ENCODE data around the gene TSPAN5.

TSPAN5 gene

DNA sequence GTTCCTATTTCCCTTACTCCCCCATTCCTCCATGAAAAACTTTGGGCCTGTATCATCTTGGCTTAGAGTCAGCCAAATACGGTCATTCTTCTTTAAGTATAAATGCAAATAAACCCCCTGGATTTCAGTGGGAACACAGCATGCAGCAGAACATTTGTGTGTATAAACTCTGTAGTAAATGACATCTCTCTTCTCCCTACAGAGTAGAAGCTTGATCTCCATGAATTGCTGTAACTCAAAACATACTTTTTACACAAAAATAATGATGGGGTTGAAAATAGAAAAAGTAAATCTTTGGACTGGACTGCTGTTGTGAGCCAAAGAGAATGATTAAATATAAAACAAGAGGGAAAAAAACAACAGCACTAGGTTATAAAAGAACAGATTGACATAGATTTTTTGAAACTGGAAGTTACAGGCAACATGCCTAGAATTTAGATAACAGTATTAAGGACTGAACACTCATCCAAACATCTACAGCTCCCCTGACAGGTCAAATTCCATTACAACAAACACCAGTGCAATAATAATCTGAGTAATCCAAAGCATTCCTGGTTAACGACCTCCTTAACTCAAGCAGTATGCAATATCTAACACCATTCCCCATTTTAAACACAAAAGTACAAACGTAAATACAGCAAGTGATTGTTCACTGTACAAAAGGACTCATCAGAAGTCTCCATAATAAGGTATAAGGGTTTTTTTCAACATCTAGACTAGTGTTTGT is 30.7 kb downstream of the TSPAN5 start:
- DNase-seq (ENCODE audit: low read depth), result peak; percentile 76
- no peak overlapping the region for H3K4me3 ChIP-seq (ENCODE audit: low read length)
- TF ChIP-seq, protein P1, sequence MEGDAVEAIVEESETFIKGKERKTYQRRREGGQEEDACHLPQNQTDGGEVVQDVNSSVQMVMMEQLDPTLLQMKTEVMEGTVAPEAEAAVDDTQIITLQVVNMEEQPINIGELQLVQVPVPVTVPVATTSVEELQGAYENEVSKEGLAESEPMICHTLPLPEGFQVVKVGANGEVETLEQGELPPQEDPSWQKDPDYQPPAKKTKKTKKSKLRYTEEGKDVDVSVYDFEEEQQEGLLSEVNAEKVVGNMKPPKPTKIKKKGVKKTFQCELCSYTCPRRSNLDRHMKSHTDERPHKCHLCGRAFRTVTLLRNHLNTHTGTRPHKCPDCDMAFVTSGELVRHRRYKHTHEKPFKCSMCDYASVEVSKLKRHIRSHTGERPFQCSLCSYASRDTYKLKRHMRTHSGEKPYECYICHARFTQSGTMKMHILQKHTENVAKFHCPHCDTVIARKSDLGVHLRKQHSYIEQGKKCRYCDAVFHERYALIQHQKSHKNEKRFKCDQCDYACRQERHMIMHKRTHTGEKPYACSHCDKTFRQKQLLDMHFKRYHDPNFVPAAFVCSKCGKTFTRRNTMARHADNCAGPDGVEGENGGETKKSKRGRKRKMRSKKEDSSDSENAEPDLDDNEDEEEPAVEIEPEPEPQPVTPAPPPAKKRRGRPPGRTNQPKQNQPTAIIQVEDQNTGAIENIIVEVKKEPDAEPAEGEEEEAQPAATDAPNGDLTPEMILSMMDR (conservative IDR thresholded peaks at IDR 0.05; ENCODE audit: low read length), result peak; percentile 17; the same call in 1 of the 2 replicates

DNA sequence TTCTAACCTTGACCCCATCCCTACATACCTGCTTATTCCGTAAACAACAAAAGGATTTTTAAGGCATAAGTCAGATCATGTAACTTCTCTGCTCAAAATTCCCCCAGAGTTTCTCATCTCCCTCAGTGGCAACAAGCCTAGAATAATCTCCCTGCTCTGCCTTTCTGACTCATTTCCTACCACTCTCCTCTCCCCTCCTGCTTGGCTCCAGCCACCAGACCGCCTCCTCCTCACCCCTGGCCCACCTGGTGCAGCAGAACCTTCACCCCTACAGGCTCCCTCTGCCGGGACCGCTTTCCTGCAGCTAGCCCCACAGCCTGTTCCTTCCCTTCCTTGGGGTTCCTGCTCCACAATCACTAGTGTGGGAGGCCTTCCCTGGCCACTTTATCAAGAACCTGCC is 32.1 kb downstream of the TSPAN5 start:
- TF ChIP-seq, protein P1 (conservative IDR thresholded peaks at IDR 0.05; ENCODE audit: low read length), result no peak
- no peak overlapping the region for H3K4me3 ChIP-seq (ENCODE audit: low read length)
- peak; percentile 81 for DNase-seq (ENCODE audit: low read depth)

DNA sequence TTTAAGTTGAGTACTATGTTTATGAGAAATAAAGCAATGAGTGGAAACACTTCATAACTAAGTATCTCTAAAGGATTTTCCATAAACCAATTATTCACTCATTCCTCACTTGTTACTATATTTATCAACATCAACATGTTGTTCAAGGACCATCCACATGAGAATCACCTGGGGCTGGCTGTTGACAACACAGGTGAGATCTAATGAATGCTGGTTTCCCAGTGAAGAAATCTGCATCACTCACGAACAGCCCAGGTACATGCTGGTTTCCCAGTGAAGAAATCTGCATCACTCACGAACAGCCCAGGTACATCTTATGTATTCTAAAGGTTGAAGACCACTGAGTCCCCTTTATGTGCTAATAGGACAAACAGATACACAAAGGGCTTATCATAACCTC is 32.5 kb downstream of the TSPAN5 start:
- TF ChIP-seq, protein P1 (conservative IDR thresholded peaks at IDR 0.05; ENCODE audit: low read length), result no peak
- H3K4me3 ChIP-seq (ENCODE audit: low read length), result no peak overlapping the region
- DNase-seq (ENCODE audit: low read depth), result no peak

- no peak for DNase-seq (ENCODE audit: low read depth)
- no peak overlapping the region for H3K4me3 ChIP-seq (ENCODE audit: low read length)
- TF ChIP-seq, protein P1 (conservative IDR thresholded peaks at IDR 0.05; ENCODE audit: low read length), result no peak
These were observed 33.0 kb downstream of the TSPAN5 start for GRCh38 chr4:98625399-98625798.

DNA sequence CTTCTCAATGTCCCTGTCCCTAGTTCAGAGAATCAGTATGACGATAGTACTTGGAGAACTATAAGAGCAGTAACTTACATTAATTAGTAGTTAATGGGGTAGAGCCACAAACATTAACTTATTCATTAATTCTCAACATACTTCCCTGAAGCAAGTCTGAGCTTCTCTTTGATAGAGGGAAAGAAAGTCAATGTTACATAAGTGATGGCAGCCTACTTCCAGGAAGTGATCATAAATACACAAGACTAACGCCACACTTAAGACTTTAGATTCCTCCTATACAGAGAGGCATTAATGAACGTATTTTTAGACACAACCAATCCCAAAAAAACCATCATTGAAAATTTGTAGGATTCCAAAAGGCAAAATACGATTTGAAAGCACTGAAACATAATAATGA is 33.8 kb downstream of the TSPAN5 start:
- TF ChIP-seq, protein P1 (conservative IDR thresholded peaks at IDR 0.05; ENCODE audit: low read length), result no peak
- no peak overlapping the region for H3K4me3 ChIP-seq (ENCODE audit: low read length)
- no peak for DNase-seq (ENCODE audit: low read depth)

GRCh38 chr4:98624144-98624543 is 34.3 kb downstream of the TSPAN5 start:
- H3K4me3 ChIP-seq (ENCODE audit: low read length), result no peak overlapping the region
- DNase-seq (ENCODE audit: low read depth), result no peak
- TF ChIP-seq, protein P1 (conservative IDR thresholded peaks at IDR 0.05; ENCODE audit: low read length), result no peak

DNA sequence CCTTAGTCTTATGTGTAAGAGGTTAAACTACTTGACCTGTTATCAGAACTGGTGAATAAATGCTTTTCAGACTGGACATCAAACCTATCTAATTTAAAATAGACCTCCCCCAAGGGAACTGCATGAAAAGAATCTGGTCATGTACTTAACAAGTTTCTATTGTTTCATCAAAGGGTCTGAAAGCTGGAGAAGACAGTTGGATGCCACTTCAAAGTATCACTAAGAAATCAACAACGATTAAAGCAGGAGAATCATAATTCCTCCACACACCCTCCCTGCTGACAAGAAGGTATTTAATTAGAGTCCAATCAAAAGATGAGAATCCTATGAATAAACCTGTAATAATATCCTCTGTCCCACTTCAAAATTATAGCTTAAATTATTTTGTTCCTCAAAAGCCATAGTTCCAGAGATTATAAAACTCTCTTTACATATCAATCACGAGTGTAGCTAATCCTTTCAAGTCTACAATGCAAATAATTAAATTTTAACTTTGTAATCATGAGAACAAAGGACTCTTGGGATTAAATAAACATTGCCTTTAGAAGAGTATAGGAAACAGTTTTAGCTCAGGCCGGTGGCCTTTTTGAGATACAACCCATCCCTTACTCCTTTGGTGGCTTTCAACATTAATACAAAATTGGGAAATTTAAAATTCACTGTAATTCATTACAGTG is 35.1 kb downstream of the TSPAN5 start:
- TF ChIP-seq, protein P1 (conservative IDR thresholded peaks at IDR 0.05; ENCODE audit: low read length), result no peak
- DNase-seq (ENCODE audit: low read depth), result no peak
- H3K4me3 ChIP-seq (ENCODE audit: low read length), result no peak overlapping the region

All from AG10803 (cell line).